Stimulated activated CD4-positive, alpha-beta T cell treated with anti-CD3 and anti-CD28 coated beads, Interleukin-15, amount 100 ng/mL, for 48 hours (primary cell): Measurements from ENCODE around the gene FAM167B.

Experiments used
- DNase-seq, 2 donors: peaks; one replicate each; pipeline ENCODE4 v3.0.0-alpha.2; 2020; ENCODE audit warnings: low read depth in 2 of 2

FAM167B gene

DNA sequence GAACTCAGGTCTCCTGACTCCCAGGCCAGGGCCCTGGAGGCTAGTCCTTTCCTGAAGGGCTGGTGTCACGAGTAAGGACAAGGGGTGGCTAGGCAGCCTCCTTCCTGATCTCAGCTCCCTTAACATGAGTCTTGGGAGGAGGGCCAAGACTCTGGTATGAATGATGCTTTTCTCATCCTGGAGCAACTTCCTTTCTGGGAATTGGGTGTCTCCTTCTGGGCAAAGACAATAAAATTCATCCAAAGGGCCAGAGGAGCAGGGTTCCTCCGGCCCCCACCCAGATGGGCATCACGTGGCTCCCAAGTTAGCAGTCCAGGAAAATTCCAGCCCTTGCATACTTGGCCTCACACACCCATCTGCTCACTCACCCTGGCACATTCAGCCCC, at the start of gene FAM167B:
TSS of gene FAM167B (plus strand) at position 335 of the 386 bp plus-strand sequence. CDS start 200 bp downstream, outside the sequence.
- DNase-seq, result no peak

DNA sequence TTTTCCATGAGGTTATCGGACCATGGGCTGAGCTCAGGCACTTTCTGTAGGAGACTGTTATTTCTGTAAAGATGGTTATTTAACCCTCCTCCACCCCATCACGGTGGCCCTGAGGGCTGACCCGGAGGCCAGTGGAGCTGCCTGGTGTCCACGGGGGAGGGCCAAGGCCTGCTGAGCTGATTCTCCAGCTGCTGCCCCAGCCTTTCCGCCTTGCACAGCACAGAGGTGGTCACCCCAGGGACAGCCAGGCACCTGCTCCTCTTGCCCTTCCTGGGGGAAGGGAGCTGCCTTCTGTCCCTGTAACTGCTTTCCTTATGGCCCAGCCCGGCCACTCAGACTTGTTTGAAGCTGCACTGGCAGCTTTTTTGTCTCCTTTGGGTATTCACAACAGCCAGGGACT, 49.2 kb upstream of the FAM167B start:
- DNase-seq, result no peak

DNA sequence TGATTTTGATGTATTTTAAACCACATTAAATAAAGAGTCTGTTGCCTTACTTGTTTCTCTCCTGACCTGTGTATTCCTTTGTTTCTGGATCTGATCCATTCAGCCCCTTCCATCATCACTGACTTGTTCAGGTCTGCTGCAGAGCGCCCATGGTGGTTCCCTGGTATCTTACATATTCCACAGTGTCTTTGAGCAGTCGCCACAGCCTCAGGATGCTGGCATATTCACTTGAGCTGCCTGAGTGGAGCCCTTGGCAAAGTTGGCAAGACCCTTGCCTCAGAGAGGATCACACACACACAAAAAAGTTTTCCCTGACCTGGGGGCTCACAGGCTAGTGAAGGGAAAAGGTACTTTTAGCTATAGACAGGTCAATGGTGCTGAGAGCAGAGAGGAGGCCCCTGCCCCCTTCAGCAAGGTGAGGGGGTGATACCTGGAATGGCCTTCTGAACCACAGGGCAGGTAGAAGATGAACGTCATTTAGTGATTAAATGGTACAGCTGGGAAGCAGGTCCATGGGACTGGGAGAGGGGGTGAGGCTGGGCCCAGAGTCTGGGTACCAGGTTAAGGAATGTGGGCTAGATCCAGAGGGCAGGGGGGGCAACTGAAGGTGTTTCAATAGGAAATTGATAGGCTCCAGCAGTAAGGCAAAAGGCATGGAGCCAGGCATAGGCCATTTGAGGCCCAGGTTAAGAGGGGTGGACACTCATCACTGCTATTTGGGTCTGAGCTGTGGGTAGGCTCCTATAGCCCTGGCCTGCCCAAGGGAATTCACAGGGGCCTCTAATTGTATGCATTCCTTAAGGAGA, 48.6 kb upstream of the FAM167B start:
- no peak for DNase-seq

DNA sequence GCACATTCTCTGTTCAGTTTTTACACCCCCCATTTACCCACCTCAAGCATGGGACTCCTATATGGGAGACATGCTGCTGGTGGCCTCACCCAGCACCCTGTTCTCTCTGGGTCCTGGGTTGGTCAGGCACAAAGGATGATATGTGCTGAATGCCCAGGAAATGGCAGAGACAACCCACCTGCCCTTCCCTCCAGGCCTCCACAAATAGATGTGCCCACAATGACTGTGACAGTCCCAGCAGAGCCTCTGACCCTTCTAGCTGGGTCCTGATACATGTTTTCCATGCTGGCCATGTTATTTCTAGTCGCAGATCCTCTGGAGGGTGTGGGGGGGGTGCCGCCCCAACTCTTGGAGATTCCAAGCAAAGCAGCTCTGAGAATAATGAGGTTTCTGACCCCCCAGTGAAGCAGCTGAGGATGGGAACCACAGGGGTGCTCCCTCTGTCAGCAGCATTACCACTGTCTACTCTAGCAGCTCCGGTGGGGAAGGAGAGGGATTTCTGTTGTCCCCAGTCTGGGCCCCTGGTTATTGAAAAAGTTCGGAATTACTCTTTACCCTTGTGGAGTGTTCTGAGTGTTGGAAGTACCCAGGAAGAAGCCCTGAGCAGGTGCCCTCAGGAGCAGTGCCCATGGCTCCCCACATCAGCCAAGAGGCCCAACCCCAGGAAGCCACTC, 47.8 kb upstream of the FAM167B start:
- DNase-seq, result no peak

DNA sequence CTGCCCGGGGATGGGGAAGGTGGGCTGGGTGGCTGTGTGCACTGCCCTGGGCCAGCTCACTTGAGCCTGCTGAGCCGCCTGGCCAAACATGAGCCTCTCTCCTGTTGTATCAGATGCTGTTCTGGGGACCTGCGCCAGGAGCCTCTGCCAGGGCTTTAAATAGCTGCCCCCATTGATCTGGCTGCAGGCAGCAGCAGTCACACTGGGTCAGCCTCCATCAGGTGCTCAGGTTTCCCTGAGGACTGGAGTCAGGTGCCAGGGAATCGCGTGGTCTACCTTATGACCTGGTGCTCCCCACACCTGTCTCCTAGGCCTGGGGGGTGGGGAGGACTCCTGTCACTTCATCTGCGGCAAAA, 47.3 kb upstream of the FAM167B start:
- DNase-seq, result no peak

DNA sequence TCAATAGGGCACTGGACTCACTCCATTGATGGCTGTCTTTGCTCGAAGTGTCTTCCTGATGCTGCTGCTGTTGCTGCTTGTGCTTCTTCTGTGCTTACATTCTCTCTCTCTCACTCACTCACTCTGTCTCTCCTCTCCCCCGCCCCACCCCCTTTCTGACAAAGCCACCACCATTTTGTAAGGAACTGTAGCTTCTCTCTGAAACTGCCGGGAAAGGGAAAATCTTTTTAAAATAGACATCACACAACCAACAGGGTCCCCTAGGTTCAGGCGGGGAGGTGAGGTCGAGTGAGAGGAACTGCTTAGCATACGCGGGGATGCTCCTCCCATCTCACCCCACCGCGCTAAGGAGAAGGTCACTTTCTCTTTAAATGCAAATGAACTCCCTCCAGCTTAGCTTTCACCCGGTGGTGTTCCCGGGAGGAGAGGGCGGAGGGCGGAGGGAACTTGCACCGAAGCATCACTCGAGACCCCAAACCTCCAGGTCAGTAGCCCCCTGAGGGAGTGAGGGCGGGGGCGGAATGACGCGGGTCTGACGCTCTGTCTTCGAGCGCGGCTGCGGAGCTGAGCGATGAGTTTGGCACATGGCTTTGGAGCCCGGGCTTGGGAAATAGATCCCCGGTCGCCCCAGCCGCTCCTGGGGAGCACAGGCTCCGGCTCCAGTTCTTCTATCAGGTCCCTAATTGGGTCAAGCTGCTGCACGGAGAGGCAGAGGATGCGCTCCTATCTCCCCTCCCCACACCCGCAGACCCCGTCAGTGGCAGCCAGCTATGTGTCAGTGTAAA, 46.6 kb upstream of the FAM167B start, which contains the start of gene CCDC28B:
TSS of gene CCDC28B (plus strand) at position 370 of the 785 bp plus-strand sequence. CDS start 1,341 bp downstream, outside the sequence.
- DNase-seq, result peak in 1 of 2 donors; percentile 27

DNA sequence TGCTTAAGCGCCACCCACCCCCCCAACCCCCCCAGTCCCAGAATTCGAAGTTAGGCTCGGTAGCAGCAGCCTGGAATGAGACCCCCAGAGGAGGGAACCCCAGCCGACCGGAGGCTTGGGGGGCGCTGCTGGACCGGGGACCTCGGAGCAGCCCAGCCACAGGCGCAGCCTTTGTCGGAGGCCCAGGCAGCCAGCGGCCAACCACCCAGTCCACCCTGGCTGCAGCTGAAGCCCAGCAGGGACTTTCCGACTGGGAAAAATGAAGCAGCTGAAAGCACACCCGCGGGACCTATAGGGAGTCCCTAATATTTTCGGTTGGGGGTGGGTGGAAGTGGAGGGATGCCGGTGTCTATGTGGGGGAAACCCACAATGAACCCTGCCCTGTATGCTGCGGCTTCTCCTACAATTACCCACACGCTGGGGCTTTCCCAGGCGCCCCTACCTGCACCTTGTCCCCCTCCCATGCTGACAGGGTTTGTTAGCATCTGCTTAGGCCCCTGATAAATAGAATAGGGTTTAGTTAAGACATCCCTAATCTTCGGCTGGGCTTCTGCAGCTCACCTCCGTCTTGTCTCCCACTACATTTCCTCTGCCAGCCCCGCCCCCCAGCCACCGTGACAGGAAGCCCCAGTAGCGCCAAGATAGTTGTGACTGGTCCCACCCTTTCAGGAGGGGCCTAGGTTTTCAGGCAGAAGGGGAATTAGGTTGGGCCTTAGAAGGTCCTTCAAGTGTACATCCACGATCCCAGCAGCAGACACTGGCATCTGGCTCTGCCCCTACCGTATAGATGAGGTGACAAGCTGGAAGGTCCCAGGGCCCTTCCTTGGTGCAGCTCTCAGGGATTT, 45.8 kb upstream of the FAM167B start:
- DNase-seq, result peak; percentile 48 to 71

DNA sequence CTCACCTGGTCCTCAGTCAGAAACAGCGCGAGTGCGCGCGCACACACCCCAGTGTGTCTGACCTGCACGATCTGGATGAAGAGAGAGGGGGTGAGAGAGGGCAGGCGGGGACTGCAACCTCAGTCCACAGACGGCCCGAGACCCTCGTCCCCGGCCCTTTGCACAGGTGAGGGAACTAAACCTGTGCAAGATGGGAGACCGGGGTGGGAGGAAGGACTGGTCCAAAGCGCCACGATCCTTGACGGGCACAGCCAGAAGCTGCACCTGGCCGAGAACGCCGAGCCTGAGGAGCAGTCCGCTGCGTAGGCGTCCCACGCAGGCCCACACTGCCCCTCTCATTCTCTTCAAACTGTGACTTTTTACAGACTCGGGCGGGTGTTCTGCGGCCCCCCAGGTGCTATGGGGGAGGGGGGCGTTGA, 42.1 kb upstream of the FAM167B start:
- DNase-seq, result no peak

DNA sequence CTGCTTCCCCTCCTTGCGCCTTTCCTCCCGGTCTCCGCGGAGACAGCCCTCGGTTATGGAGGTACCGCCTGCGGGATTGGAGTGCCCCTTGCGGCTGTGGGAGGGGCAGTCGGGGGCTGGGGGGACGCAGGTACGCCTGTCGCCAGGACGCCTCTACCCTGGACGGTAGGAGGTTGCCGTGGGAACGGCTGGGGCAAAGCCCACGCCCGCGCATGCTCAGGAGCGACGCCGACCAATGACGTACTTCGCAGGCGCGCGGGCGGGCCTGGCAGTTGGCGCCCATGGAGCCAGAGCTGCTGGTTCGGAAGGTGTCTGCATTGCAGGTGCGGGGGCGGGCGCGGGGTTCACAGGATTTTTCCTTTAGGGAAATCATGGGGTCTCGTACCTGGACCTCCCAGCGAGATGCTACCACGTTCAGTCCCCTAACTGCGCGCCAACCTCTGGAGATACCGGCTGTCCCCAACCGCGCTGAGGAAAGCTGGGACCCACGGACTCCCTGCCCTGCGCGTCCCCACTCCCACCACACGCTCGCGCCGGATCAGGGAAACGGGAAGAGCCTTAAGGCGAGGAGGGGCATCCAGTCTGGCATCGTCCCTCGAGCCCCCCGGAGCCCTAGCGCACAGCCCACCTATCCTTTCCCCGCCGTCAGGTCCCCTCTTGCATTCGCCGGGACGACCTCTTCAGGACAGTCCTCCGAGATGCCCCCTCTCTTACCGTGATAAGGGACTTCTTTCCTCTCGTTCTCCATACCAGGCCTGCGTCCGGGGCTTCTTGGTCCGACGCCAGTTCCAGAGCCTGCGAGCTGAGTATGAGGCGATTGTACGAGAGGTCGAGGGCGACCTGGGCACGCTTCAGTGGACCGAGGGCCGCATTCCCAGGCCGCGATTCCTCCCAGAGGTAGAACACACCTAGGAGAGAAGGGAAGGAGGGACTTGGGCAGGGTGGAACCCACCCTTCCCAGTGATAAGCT, 41.3 kb upstream of the FAM167B start, which contains the start of gene IQCC:
TSS of gene IQCC (plus strand) at position 271 of the 970 bp plus-strand sequence. CDS start at position 282, 11 bp downstream.
- DNase-seq, result peak; percentile 80 to 84

DNA sequence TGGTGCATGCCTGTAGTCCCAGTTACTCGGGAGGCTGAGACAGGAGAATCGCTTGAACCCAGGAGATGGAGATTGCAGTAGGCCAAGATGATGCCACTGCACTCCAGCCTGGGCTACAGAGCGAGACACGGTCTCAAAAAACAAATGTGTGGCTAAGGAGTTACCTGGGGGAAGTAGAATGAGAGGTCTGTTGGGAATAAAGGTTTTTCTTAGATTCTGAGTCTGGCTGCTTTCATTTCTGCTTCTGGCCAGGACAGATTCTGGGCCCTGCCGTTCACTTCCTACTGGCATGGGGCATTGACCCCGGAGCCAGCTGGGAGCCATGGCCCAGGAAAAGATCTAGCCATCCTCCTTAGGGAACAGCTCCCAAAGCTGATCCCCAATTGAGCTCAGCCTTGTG, 38.6 kb upstream of the FAM167B start:
- DNase-seq, result no peak

DNA sequence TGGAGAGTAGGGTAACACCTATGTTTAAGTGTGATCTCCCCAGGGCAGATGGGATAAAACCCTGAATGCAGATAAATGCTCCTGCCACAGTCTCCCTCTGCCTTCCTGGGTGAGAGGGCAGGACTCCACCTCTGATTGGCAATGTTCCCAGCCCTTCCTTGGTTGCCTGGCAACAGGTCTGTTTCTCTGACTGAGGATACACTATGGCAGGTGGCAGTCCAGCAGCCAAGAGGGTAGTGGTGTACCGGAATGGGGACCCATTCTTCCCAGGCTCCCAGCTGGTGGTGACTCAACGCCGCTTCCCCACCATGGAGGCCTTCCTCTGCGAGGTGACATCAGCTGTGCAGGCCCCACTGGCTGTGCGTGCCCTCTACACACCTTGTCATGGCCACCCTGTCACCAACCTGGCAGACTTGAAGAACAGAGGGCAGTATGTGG, 38.1 kb upstream of the FAM167B start, which contains the start of gene DCDC2B:
TSS of gene DCDC2B (plus strand) at position 199 of the 438 bp plus-strand sequence. CDS start at position 204, 5 bp downstream.
- no peak for DNase-seq

DNA sequence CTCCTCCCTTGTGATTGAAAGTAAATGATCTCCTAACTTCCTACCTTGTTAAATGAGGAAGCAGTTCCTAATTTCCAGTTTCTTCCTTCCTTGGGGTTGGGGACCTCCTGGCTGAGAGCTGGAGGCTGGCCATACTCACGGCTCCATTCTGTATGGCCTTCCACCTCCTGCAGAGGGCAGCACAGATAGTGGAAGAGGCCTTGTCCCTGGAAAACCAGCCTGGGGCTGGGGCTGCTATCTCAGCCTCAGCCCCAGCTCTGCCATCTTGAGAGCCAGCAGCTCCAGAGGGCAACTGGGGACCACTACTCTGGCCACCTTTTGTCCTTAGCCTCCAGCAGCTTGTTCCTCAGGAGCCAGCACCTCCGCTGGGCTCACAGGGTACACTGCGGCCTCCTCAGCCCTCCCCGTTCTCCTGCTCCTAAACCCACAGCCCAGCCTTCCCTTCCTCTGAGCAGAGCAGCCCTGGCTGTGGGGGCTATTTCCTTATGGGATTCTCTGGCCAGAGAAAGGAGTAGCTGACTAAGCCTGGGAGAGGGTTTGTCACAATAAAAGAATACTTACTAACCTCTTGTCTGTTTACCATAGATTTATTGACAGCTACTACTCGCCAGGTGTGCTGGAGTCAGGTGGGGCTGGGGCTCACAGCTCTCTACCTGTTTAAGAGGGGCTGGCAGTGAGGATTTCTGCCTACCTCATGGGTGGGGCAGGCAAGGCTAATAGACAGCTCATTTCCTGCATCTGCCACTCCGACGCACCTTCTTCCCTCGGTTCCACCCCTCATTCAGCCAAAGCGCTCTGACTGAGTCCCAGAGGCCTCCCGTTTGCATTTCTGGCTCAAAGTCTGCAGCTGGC, 31.2 kb upstream of the FAM167B start:
- peak in 1 of 2 donors; percentile 39 for DNase-seq

DNA sequence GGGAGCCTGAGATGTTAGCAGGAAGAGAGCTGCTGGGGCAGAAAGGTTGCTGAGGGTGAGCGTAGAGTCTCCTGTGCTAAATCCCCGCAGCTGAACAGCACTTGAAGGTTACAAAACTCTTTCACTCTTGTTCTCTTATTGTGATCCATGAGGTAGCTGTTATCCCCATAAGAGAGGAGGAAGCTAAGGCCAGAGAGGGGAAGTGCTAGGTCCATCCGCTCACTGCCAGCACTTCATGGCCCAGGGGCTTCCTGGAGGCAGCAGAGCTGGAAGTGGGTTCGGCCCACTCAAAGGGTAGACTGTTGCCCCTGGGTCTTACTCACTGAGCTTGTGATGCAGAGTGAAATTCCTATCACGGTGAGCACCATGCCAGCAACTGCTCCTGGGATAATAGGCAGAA, 30.5 kb upstream of the FAM167B start:
- no peak for DNase-seq

DNA sequence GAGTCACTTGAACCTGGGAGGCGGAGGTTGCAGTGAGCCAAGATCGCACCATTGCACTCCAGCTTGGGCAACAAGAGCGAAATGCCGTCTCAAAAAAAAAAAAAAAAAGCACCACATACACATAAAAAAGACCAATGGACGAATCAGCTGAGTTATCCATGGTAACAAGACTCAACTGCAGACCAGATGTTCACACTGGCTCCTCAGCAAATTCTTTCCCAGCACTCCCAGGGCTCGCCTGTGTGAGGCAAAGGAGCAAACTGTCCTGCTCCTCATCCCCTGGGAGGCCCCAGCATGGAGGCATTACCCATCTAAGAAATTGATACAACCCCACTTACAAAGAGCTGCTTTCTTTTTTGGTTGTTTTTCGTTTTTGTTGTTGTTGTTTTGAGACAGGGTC, 28.0 kb upstream of the FAM167B start:
- DNase-seq, result no peak

DNA sequence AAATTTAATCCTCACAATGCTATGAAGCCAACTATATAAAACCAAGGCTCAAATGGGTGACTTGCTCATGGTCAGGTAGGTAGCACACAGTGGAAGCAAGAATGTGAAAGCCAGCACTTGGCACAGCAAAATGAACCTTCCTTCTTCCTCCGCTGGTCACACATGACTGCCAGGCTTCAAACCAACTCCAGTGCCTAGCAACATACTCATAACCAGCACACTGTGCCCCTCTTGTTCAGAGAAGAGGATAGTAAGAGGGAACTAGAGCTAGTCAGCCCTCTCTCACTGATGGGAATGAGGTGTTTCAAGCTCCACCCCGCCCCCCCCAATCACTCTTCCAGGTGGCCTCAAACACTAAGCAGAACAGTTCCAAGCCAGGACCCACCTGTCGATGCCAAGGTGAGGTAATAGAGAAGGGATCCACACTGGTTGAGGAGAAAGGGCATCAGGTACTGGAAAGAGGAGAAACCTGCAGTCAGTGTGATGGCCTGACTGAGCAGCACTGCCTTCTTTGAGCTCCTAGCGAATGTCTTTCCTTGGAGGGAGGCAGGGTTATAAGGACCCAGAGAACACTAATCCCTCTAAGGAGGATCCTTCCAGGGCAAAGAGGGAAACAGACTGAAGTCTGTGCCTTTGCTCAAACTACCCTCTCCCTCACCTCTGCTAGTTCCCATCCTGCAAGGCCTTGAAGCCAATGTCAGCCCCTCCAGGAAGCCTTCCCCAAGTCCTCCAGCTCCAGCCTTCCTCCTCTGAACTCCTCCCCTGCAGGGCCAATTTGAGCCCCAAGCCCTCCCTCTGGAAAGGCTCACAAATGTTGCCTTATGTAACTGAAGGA, 26.1 kb upstream of the FAM167B start:
- DNase-seq, result no peak

DNA sequence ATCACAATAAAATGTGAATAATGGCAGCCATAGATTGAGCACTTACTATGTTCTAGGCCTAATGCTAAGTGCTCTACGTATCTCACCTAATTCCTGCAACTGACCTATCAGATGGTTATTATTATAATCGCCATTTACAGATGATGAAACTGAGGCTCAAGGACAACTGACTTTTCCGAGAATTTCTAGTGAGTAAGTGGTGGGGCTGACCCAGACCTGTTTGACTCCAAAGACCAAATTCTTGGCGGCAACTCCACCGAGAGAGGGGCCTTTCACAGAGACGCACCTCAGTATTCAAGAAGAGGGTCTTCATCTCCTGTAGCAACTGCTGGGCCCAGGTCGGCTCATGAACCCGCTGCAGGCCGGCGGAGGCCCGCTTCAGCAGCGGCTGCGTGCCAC, 25.4 kb upstream of the FAM167B start:
- no peak for DNase-seq

DNA sequence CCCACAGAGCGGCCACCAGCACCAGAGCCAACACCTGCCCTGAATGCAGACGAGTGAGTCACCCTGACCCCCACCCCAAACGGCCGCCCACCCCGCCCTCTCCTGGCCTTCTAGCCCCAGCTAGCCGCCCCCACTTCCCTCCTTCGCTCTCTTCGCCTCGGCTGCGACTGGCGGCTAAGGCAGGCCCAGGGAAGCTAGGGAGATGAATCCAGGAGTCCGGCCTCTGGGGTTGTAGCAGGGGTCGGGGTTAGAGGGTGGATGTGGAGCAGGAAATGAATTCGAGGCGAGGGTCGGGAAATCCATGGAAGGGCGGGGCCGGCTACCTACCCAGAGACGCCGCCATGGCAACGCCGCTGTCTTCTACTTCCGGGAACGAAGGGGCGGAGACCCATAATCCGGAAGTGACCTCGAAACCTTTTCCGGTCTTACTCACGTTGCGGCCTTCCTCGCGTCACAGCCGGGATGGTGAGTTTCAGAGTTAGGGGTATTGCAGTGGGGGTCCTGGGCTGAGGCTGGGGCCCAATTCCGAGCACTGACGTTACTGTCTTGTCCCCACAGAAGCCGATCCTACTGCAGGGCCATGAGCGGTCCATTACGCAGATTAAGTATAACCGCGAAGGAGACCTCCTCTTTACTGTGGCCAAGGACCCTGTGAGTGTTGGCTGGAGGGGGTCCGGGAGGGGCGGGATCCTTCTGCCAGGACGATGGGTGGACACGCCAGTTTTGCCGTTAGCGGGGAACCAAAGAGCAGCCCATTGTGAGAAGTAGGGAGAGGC, 24.9 kb upstream of the FAM167B start, which contains the start of the genes EIF3I and TMEM234:
TSS of gene EIF3I (plus strand) at position 428 of the 776 bp plus-strand sequence. CDS start at position 463, 35 bp downstream.
TSS of gene TMEM234 (minus strand) at position 374 of the 776 bp plus-strand sequence. CDS start at position 343, 31 bp downstream.
- DNase-seq, result peak; percentile 80 to 87
